Type B pancreatic cell (in vitro differentiated cells): ENCODE measurements around the gene TNFSF9. TPM values are rescaled to one million over a fixed set of nuclear protein-coding genes. Genes with fewer than 3 reads are reported as not detected.
"Not testable (repeated sequence)": the region's sequence is repeated elsewhere in the genome, so short reads cannot be mapped to it uniquely, and the experiment has no call there.

Source experiments
- DNase-seq: peaks from one replicate; pipeline ENCODE4 v3.0.0; 2021; ENCODE audit warnings: mixed read lengths; ENCODE audit not compliant: unreplicated experiment; ENCODE audit errors: extremely low spot score
- H3K27ac Mint-ChIP-seq: 2 replicates; pipeline ENCODE4 v1.8.0; 2021; ENCODE audit warnings: mild to moderate bottlenecking, mixed read lengths
- H3K27me3 Mint-ChIP-seq: 2 replicates; pipeline ENCODE4 v1.8.0; 2021; ENCODE audit warnings: mixed read lengths
- H3K36me3 Mint-ChIP-seq: 2 replicates; pipeline ENCODE4 v1.8.0; 2021; ENCODE audit warnings: mixed read lengths
- H3K4me1 Mint-ChIP-seq: one replicate; pipeline ENCODE4 v1.8.0; 2021; ENCODE audit warnings: mixed read lengths; ENCODE audit not compliant: unreplicated experiment
- H3K4me3 Mint-ChIP-seq: 2 replicates; pipeline ENCODE4 v1.8.0; 2021; ENCODE audit warnings: mild to moderate bottlenecking, mixed read lengths
- H3K9me3 Mint-ChIP-seq: 2 replicates; pipeline ENCODE4 v1.8.0; 2021; ENCODE audit warnings: mixed read lengths
- total RNA-seq: library from RNA; stranded (reverse); gene quantifications from 2 replicates; pipeline ENCODE4 v1.2.1, GENCODE V29; 2021; ENCODE audit warnings: low replicate concordance
- TF ChIP-seq, protein P1 (sequence below): fragments of 200-600 bp; sonication (generic); conservative IDR thresholded peaks from 2 replicates; pipeline ENCODE4 v1.5.0; 2021; ENCODE audit warnings: antibody characterized with exemption, mild to moderate bottlenecking

The TNFSF9 gene
- total RNA-seq, 1 donor from 2014 or later, result 1.3 TPM

DNA sequence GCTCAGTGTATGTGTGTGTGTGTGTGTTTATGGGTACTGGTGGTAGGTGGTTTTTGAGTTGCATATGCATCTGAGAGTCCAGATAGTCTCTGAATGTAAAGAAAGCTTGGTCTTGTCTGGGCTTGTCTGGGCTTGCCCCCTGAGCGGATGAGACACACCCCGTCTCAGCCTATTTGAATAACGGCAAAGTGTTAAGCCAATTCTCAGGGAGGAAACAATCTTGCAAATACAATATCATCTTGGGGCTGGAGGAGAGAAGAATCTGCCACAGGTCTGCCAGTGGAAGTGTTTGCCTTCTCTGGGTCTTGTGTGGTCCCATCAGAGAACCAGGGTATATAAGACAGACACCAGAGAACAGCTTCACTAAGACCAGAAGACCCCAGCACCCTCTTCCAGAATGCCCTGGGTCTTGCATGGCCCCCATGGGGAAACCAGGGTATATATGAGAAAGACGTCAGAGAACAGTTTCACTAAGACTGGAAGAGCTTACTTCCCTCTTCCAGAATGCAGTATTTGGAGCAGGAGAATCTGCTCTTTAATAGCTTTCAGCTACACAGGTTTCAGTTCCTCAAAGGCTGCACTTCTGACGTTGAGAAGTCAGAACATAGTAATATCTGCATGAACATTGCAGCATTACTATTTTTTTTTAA lies 46.8 kb downstream of the TNFSF9 start:
- TF ChIP-seq, protein P1, sequence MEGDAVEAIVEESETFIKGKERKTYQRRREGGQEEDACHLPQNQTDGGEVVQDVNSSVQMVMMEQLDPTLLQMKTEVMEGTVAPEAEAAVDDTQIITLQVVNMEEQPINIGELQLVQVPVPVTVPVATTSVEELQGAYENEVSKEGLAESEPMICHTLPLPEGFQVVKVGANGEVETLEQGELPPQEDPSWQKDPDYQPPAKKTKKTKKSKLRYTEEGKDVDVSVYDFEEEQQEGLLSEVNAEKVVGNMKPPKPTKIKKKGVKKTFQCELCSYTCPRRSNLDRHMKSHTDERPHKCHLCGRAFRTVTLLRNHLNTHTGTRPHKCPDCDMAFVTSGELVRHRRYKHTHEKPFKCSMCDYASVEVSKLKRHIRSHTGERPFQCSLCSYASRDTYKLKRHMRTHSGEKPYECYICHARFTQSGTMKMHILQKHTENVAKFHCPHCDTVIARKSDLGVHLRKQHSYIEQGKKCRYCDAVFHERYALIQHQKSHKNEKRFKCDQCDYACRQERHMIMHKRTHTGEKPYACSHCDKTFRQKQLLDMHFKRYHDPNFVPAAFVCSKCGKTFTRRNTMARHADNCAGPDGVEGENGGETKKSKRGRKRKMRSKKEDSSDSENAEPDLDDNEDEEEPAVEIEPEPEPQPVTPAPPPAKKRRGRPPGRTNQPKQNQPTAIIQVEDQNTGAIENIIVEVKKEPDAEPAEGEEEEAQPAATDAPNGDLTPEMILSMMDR, result no peak
- no peak overlapping the region for H3K4me3 Mint-ChIP-seq
- H3K27ac Mint-ChIP-seq, result no peak overlapping the region
- H3K36me3 Mint-ChIP-seq, result peaks cover 3% of the 10 kb centered on the region
- H3K9me3 Mint-ChIP-seq, result peaks cover 6% of the 10 kb centered on the region
- no peaks in the 10 kb centered on the region for H3K4me1 Mint-ChIP-seq
- H3K27me3 Mint-ChIP-seq, result peaks cover 7% of the 10 kb centered on the region
- DNase-seq, result no peak

DNA sequence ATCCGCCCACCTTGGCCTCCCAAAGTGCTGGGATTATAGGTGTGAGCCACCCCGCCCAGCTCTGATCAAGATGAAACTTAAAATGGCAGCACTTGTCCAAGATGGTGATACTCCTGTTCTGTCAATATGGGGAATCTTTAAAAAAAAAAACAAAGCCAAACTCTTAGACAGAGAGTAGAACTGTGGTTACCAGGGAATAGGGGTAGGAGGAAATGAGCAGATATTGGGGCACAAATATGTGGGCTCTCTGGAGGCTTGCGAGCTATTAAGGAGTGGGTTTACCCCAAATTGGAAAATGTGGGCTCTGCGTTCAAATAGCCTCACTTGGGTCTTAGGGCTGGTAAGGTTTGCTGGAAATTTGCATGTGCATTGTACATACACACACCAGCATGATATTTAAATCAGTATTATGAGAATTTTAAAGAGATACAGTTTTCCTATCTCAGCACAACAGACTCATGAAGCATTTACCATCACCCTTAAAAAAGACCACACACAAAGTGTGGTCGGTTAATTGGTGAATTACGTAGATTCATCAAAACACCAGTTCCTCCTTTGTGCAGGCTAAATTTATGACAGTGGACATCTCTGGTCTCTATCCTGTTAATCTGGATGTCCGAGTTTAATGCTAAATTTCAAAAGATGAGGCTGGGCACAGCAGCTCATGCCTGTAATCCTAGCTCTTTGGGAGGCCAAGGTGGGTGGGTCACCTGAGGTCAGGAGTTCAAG lies 48.8 kb downstream of the TNFSF9 start:
- no peaks in the 10 kb centered on the region for H3K4me1 Mint-ChIP-seq
- H3K36me3 Mint-ChIP-seq, result peaks cover 3% of the 10 kb centered on the region
- DNase-seq, result no peak
- TF ChIP-seq, protein P1, result no peak
- H3K27me3 Mint-ChIP-seq, result peaks cover 10% of the 10 kb centered on the region
- no peak overlapping the region for H3K4me3 Mint-ChIP-seq
- no peak overlapping the region for H3K27ac Mint-ChIP-seq
- peaks cover 6% of the 10 kb centered on the region for H3K9me3 Mint-ChIP-seq

DNA sequence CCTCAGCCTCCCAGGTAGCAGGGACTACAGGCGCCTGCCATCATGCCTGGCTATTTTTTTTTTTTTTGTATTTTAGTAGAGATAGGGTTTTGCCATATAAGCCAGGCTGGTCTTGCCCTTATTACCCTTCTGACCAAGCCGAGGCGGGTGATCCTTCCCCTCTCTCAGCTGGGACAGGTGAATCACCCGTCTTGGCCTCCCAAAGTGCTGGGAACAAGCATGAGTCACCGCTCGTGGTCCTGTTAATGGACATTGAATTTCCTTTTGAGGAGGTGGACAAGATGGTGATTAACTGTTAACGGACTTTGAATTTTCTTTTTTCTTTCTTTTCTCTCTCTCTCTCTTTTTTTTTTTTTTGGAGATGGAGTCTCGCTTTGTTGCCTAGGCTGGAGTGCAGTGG lies 49.5 kb downstream of the TNFSF9 start:
- no peak for DNase-seq
- H3K36me3 Mint-ChIP-seq, result peaks cover 3% of the 10 kb centered on the region
- H3K4me1 Mint-ChIP-seq, result no peaks in the 10 kb centered on the region
- H3K27me3 Mint-ChIP-seq, result peaks cover 15% of the 10 kb centered on the region
- peaks cover 6% of the 10 kb centered on the region for H3K9me3 Mint-ChIP-seq
- H3K27ac Mint-ChIP-seq, result no peak overlapping the region
- TF ChIP-seq, protein P1, result no peak
- H3K4me3 Mint-ChIP-seq, result no peak overlapping the region

DNA sequence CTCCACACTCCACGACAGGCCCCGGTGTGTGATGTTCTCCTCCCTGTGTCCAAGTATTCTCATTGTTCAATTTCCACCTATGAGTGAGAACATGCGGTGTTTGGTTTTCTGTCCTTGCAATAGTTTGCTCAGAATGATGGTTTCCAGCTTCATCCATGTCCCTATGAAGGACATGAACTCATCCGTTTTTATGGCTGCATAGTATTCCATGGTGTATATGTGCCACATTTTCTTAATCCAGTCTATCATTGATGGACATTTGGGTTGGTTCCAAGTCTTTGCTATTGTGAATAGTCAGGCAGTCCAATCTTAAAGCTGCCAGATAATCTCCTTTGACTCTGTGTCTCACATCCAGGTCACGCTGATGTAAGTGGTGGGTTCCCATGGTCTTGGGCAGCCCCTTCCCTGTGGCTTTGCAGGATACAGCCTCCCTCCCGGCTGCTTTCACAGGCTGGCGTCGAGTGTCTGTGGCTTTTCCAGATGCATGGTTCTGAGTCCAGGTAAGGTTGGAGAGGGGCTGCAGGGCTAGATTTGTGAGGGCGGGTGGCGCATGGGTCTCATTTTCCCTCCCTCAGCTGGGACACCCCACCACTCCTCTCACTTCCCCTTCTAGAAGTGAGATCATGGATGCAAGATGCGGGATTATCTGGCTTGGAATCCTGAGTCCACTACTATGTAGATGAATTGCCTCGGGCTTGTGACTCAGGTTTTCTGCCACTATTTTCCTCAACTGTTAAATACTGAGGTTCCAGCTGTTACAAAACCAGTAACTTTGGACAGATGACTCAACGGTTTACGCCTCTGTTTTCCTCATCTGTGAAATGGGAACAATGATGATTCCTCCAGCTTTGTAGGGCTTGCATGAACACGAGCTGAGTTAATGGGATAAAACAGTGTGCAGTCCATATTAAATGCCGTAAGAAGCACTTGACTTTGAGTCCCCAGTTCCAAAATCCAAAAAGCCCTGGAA lies 52.0 kb downstream of the TNFSF9 start:
- not testable (repeated sequence) for H3K36me3 Mint-ChIP-seq, H3K9me3 Mint-ChIP-seq, DNase-seq, H3K27ac Mint-ChIP-seq, H3K4me1 Mint-ChIP-seq, H3K4me3 Mint-ChIP-seq
- H3K27me3 Mint-ChIP-seq, result peaks cover 39% of the 10 kb centered on the region

Other genes starting within 250 kb of the TNFSF9 start
- gene ACER1, start 197.4 kb upstream of the TNFSF9 start, total RNA-seq, result not detected in 2 replicates
- 61.6 and 70.7 TPM in 2 replicates for gene CLPP, start 169.5 kb upstream of the TNFSF9 start, total RNA-seq
- 53.2 and 71.0 TPM in 2 replicates for gene ALKBH7, start 158.2 kb upstream of the TNFSF9 start, total RNA-seq
- gene PSPN, start 155.1 kb upstream of the TNFSF9 start, total RNA-seq, result 2.8 and 4.8 TPM in 2 replicates
- gene GTF2F1, start 137.9 kb upstream of the TNFSF9 start, total RNA-seq, result 63.3 and 72.4 TPM in 2 replicates
- gene KHSRP, start 106.2 kb upstream of the TNFSF9 start, total RNA-seq, result 336 and 414 TPM in 2 replicates
- gene SLC25A41, start 97.3 kb upstream of the TNFSF9 start, total RNA-seq, result 1.0 and 1.1 TPM in 2 replicates
- gene SLC25A23, start 71.2 kb upstream of the TNFSF9 start, total RNA-seq, result 67.5 and 86.6 TPM in 2 replicates
- gene CRB3, start 66.8 kb upstream of the TNFSF9 start, total RNA-seq, result 30.6 and 63.3 TPM in 2 replicates
- 0.93 and 0.94 TPM in 2 replicates for gene DENND1C, start 49.2 kb upstream of the TNFSF9 start, total RNA-seq
- 6.8 and 10.9 TPM in 2 replicates for gene TUBB4A, start 28.7 kb upstream of the TNFSF9 start, total RNA-seq
- 0.74 and 1.0 TPM in 2 replicates for gene CD70, start 60.1 kb downstream of the TNFSF9 start, total RNA-seq
- not detected in 2 replicates for gene TNFSF14, start 139.1 kb downstream of the TNFSF9 start, total RNA-seq
- gene C3, start 189.6 kb downstream of the TNFSF9 start, total RNA-seq, result 8.2 and 14.2 TPM in 2 replicates
- gene GPR108, start 206.6 kb downstream of the TNFSF9 start, total RNA-seq, result 55.4 and 56.1 TPM in 2 replicates
- 35.1 and 42.3 TPM in 2 replicates for gene TRIP10, start 208.7 kb downstream of the TNFSF9 start, total RNA-seq
- gene SH2D3A, start 236.4 kb downstream of the TNFSF9 start, total RNA-seq, result 17.4 and 47.5 TPM in 2 replicates
- gene VAV1, start 241.7 kb downstream of the TNFSF9 start, total RNA-seq, result not detected in 2 replicates